Stimulated activated naive CD4-positive, alpha-beta T cell (primary cell): ENCODE data around the gene PPP6R3.

ENCODE experiments used
- DNase-seq, 6 experiments: peaks; one replicate each; lab custom pipeline; 2025; lab: John Stamatoyannopoulos, UW

Gene PPP6R3

GRCh38 chr11:68560216-68560615 is 99.7 kb downstream of the PPP6R3 start:
- no peak for DNase-seq

DNA sequence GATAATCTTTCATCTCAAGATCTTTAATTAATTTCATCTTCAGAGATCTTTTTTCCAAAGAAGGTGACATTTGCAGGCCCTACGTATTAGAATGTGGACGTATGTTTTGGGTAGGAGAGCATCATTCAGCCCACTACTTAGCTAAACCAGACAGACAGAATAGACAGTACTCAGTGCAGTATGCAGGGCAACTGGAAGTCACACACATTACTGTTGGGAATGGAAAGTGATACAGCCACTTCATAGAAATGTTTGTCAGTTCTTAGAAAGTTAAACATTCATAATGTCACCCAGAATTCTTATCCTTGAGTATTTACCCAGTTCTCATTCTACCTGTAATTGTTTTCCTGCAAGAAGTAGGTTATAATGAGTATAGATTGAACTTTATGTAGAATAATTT is 102.9 kb downstream of the PPP6R3 start:
- no peak for DNase-seq

GRCh38 chr11:68564261-68564660 is 103.7 kb downstream of the PPP6R3 start:
- no peak for DNase-seq

DNA sequence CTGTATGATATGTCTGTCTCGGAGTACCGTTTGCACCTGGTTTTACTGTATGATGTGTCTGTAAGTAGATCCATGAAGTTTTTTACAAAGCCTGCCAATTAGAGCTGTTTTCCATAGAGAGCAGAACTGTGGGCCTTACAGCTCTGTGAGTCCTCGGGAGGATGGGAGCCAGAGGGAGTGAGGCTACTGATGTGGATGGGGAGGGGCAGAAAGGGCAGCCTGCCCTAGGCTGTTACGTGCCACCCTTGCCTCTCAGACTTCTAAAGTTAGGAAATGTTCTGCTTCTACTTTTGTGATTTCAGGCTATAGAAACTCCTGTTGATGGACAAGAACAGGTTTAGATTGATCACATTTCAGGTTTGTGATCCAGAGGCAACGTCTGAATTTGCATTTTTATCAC is 105.2 kb downstream of the PPP6R3 start:
- DNase-seq, result no peak

- DNase-seq, result no peak
These were observed 107.0 kb downstream of the PPP6R3 start for GRCh38 chr11:68567553-68567952.

- DNase-seq, result no peak
These were observed 108.8 kb downstream of the PPP6R3 start for GRCh38 chr11:68569357-68569756.

DNA sequence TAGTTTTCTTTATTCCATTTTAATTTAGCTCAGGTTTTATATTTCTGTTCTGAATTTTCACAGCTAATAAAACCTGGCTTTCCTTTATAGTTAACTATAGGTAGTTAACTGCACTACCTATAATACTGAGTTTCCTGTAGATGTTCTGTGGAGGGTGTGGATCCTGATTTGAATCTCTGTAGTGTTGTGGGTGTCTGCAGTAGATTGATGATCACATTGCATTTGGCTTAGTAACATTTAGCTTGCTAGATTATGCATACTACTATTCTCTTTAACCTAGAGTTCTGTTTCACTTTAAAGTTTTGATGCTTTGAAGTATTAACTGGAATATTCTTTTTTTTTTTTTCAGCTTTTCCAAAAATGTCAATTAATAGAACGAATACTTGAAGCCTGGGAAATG is 110.1 kb downstream of the PPP6R3 start:
- DNase-seq, result no peak

GRCh38 chr11:68574308-68574707 is 113.8 kb downstream of the PPP6R3 start:
- DNase-seq, result no peak

DNA sequence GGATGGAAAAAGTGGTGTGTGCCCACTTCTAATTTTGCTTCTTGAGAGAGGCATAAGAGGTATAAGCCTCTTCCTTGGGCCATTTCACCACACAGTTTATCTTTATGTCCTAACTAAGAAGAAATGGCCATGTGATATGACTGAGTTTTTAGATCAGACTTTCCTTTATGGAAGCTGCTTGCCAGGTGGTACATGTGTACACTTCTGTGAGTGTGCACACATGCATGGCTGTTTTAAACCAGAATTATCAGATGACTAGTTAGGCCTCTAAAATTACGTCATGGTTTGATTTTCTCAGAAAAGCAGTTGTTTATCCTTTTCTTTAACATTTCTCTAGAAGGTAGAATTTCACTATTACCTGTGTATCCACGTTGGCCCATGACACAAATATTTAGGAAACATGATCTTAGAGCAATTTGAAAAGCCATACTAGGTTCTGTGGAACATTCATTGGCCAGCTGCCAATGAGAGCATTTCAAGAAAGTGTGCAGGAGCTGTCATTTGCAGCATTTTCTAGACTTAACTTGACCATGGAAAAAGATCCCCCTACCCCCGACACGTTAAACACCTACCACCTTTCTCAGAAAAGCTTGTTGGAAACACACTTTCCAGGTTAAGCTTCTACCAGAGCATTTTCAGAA is 114.6 kb downstream of the PPP6R3 start:
- no peak for DNase-seq

DNA sequence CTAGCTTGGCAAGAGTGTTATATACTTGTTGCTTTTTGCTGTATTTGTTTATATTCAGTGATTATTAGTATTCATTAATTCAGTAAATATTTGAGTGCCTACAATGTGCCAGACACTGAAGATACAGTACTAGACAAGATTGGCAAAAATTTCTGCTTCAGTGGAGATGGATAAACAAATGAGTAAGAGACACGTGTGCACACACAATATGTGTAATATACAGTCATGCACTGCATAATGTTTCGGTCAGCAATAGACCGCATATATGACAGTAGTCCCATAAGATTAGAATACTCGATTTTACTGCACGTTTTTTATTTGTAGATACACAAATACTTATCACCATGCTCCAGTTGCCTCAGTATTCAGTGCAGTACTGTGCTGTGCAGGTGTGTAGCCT is 118.9 kb downstream of the PPP6R3 start:
- no peak for DNase-seq

- no peak for DNase-seq
These were observed 120.9 kb downstream of the PPP6R3 start for GRCh38 chr11:68581439-68581838.

- DNase-seq, result no peak
These were observed 121.3 kb downstream of the PPP6R3 start for GRCh38 chr11:68581901-68582300.

DNA sequence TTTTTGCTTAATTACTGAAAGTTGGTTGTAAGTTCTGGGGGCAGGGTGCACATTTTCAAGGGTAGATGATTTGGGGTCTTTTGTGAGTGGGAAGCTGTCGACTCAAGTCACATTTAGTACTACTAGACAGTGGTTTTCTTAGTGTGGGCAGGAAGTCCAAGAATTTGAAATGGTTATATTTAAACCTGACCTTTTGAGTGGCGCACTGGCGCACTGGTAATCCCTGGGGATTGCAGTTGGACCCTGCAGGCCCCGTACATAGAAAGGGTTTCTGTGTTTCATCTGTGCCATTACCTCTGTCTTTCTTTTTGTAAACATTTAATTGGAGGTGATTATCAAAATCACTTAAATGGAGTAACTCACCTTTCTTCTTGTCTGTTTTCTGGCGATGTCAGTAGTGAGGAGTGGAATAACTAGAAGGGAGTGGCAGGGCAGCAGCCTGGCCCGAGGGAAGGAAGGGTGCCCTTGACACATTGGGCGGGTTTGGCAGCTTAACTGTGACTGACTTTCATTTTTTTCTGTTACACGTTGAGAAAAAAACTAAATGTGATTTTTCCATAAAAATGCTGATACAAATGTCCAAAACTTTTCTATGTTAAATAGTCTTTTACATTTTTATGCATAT is 122.0 kb downstream of the PPP6R3 start:
- no peak for DNase-seq

GRCh38 chr11:68583041-68583446 is 122.5 kb downstream of the PPP6R3 start:
- DNase-seq, result no peak

DNA sequence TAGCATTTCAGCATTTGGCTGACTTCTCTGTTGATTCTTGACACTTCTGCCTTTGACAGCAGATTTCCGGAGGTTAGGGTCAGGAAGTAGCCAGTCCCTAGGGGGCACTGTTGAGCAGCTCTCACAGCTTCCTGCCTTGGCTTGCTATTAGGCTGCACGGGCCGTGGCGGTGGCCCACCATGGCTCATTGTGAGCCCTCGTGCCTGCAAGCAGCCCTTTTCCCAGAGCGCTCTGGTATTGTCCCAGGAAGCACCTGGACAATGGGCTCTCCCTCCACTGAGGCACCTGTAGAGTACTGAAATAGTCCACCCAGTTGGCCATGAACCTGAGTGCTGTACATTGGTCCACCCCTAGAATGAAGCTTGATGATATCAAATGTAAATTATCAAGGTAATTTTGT is 123.5 kb downstream of the PPP6R3 start:
- peak; percentile 4 to 60 (median 24) for DNase-seq

- DNase-seq, result no peak
These were observed 124.5 kb downstream of the PPP6R3 start for GRCh38 chr11:68584991-68585524.

GRCh38 chr11:68589547-68590216 is 129.1 kb downstream of the PPP6R3 start:
- DNase-seq, result no peak

DNA sequence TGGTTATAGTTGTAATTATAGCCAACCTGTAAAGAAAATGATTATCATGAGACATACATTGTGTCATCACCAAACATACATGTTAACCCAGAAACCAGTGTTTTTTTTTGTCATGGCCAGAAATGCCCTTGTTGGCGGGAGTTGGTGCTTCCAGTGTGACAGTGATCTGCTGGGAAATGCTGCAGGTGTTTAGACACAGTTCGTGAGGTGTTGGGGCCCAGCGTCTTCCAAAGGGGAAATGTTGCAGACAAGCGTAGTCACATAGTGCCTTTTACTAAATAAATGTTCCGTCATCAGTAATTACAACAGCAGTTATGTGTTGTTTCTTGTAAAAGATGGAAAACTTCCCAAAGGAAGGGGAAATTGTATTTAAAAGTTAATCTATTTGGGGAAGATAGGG is 131.2 kb downstream of the PPP6R3 start:
- DNase-seq, result no peak

DNA sequence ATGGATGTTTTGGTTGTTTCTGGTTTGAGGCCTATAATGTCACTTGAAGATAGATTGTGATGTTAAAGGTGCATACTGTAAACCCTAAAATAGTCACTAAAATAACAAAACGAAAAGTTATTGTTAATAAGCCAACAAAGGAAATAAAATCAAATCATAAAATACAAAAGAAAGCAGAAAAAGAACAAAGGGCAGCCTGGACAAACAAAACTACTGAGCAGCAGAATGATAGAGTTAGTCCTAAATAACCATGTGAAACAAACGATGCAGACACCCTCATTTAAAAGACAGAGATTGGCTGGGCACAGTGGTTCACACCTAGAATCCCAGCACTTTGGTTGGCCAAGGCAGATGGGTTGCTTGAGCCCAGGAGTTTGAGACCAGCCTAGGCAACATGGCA is 132.9 kb downstream of the PPP6R3 start:
- no peak for DNase-seq

DNA sequence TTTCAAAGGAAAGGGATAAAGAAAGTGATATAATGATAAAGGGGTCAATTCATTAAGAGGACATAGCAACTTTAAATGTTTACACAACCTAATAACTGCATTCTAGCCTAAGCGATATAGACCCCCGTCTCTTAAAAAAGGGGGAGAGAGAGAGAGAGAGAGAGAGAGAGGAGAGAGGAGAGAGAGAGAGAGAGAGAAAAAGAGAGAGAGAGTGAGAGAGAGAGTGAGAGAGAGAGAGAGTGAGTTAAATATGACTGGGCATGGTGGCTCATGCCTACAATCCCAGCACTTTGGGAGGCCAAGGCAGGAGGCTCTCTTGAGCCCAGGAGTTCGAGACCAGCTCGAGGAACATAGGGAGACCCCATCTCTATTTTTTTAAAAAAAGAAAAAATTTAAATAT is 133.6 kb downstream of the PPP6R3 start:
- DNase-seq, result no peak

GRCh38 chr11:68596231-68596630 is 135.7 kb downstream of the PPP6R3 start:
- DNase-seq, result no peak

GRCh38 chr11:68598816-68599653 is 138.5 kb downstream of the PPP6R3 start:
- no peak for DNase-seq
